Measurements from ENCODE around the gene CYP27A1.

Gene CYP27A1

DNA sequence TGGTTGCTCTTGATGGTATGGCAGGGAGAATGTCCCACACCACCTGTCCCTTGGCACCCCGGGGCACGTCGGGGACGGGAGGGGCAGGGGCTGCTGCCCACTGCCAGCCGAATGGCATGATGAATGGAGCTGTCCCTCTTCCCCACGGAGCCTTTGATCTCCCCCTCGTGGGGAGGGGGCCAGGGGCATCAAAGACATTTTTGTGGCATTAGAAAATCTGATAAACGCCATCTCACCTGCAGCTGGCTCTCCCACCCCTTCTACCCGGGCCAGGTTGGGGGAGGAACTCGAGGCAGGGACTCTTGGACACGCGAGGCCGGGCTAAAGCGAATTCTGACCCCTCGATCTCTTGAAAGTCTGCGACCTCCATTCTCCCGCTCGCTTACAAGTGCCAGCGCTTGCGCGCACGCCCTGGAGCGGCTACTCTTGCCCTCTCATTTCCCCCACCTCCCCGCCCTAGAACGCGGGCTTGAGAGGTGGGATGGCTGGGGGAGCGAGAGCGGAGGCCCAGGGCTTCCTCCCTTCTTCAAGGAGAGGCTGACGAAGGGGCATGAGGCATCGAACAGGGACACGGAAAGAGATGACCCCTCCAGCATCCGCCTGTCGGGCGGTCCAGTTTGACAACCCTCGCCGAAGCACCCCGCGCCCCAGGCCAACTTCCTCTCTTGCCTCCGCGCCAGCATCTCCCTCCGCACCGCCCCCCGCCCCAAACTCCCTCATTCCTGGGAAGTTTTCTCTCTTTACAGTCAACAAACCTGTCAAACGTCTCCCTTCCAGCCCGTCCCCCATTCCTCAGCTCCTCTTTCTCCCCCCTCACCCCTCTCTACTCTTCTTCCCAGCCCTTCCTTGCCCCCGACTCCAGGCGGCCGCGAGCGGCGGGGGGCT, 77.0 kb downstream of the CYP27A1 start:
- Histone ChIP-seq H3K27me3 (replicated peaks) (peaks cover 74% of the 10 kb centered on the region), H3K27ac (no peak overlapping the region), H3K4me3 (ENCODE audit: low read depth, low read length) (no peak overlapping the region), H3K36me3 (replicated peaks) (no peaks in the 10 kb centered on the region)
- DNase-seq = no peak
- TF ChIP-seq, protein P1, sequence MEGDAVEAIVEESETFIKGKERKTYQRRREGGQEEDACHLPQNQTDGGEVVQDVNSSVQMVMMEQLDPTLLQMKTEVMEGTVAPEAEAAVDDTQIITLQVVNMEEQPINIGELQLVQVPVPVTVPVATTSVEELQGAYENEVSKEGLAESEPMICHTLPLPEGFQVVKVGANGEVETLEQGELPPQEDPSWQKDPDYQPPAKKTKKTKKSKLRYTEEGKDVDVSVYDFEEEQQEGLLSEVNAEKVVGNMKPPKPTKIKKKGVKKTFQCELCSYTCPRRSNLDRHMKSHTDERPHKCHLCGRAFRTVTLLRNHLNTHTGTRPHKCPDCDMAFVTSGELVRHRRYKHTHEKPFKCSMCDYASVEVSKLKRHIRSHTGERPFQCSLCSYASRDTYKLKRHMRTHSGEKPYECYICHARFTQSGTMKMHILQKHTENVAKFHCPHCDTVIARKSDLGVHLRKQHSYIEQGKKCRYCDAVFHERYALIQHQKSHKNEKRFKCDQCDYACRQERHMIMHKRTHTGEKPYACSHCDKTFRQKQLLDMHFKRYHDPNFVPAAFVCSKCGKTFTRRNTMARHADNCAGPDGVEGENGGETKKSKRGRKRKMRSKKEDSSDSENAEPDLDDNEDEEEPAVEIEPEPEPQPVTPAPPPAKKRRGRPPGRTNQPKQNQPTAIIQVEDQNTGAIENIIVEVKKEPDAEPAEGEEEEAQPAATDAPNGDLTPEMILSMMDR (IDR thresholded peaks at IDR 0.05; ENCODE audit: low read depth, low read length, missing control alignments) = no peak
- in situ Hi-C loops (cut with HindIII; ENCODE audit: low pct_ligation_motif_present, low sequenced_read_pairs) = no loop called here

DNA sequence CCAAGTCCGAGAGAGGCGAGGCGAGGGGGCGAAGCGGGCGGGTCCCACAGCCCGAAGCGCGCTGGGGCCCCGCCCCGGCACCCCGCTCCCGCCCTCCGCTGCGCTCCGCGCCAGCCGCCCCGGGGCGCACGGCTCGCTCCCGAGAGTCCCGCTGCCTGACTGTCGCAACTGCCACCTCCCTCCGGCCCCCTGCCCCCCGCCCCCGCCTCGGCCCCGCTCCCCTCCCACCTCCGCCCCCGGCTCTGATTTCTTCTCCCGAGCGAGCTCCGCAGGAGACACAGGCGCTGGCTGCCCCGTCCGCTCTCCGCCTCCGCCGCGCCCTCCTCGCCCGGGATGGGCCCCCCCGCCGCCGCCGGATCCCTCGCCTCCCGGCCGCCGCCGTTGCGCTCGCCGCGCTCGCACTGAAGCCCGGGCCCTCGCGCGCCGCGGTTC, 77.6 kb downstream of the CYP27A1 start, which contains the start of gene WNT6:
Gene WNT6 (plus strand): TSS at position 250 of the 432 bp plus-strand sequence. CDS start 233 bp downstream, outside the sequence.
- DNase-seq = no peak
- H3K4me3 ChIP-seq (ENCODE audit: low read depth, low read length) = no peak within 1 kb of the TSS

DNA sequence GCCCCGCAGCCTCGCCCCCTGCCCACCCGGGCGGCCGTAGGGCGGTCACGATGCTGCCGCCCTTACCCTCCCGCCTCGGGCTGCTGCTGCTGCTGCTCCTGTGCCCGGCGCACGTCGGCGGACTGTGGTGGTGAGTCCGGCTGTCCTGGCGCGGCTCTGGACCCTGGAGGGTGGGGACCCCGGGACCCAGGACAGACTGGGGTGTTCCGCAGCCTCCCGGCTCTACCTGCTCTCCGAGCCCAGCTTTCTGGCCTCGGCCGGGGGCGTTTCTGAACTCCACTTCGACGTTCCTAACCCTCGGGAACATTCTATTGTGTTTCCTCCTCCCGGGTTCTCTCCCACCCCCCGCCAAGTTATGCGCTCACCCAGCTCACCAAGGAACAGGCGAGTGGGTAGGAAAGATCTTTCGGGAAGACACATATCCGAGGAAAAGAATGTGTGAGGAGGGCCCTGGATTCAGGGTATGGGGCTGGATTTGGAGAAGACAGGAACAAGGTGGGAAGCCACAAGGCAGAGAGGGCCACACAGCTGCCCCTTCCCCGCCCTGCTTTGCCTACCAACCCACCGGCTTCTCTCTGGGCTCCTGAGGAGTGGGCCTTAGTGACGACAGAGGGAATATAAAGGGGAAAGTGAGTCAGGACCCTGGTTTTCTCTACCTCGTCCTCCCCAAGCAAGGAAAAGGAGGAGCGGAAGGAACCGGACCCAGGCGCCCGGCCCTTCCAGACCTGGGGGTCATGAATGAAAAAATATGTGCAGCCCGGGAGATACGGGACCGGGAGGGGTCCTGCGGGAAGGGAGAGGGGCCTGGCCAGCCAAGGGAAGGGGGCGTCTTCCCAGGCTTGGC, 78.3 kb downstream of the CYP27A1 start:
- Histone ChIP-seq H3K27ac (no peak overlapping the region), H3K36me3 (replicated peaks) (no peaks in the 10 kb centered on the region), H3K27me3 (replicated peaks) (peaks cover 66% of the 10 kb centered on the region), H3K4me3 (ENCODE audit: low read depth, low read length) (no peak overlapping the region)
- TF ChIP-seq, protein P1 (IDR thresholded peaks at IDR 0.05; ENCODE audit: low read depth, low read length, missing control alignments) = no peak
- DNase-seq = no peak
- in situ Hi-C loops (cut with HindIII; ENCODE audit: low pct_ligation_motif_present, low sequenced_read_pairs) = no loop called here

More for the DNA sequence above, 77.6 kb downstream of the CYP27A1 start, which contains the start of gene WNT6:
- H3K27ac ChIP-seq = no peak within 1 kb of the TSS
- TF ChIP-seq, protein P1 (IDR thresholded peaks at IDR 0.05; ENCODE audit: low read depth, low read length, missing control alignments) = no peak
- no peaks in the 10 kb centered on the region for H3K36me3 ChIP-seq (replicated peaks)
- peaks cover 71% of the 10 kb centered on the region for H3K27me3 ChIP-seq (replicated peaks)
- in situ Hi-C loops (cut with HindIII; ENCODE audit: low pct_ligation_motif_present, low sequenced_read_pairs) = no loop called here

DNA sequence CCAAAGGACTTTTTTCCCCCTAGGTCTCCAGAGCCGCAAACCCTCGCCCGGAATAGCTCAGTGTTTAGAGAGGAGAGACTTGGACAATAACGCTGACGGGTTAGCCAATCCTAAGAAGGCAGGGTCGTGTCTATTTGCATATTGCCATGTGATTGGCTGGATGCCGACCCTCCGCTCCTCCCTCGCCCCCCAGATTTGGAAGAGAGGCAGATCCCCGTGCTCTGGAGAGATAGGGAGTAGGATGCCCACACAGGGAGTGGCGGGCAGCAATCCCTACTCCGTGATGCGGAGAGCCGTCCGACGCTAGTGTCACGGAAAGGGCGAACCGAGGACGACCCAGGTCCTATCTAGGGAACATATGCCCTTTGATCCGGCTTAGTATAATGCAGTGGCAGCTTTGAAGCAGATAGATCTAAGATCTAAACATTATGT, 79.0 kb downstream of the CYP27A1 start:
- Histone ChIP-seq H3K36me3 (replicated peaks) (no peaks in the 10 kb centered on the region), H3K27ac (no peak overlapping the region), H3K27me3 (replicated peaks) (peaks cover 58% of the 10 kb centered on the region), H3K4me3 (ENCODE audit: low read depth, low read length) (no peak overlapping the region)
- in situ Hi-C loops (cut with HindIII; ENCODE audit: low pct_ligation_motif_present, low sequenced_read_pairs) = no loop called here
- DNase-seq = no peak
- TF ChIP-seq, protein P1 (IDR thresholded peaks at IDR 0.05; ENCODE audit: low read depth, low read length, missing control alignments) = no peak

DNA sequence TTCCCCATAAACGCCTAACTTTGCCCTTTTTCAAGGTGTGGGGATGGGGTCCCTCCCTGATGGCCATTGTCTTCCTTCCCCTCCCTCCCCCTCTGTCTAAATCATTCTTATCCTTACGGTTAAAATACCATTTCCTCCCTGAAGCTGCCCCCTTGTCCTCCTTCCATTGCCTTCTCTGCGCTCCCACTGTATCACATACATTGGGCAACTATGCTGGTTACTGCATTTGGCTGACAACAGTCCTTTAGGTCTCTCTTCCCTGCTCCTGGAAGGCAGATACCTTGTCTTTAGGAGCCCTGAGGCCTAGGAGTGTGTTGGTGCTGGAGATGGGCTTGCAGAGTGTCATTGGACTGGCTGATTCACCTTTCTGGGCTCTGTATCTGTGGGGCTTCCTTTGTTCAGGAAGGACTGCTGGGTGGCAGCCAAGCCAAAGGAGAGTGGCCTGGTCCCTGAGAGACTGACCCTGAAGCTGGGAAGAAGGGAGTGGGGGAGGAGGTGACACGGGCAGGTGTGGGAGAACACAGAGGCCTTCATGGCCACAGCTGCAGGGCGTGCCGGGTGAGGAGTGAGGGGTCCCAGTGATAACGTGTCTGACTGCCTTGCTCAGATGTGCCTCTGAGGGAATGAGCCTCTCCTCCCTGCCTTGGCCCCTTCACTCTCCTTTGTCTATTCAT, 79.8 kb downstream of the CYP27A1 start:
- no peaks in the 10 kb centered on the region for H3K36me3 ChIP-seq (replicated peaks)
- no peak overlapping the region for H3K4me3 ChIP-seq (ENCODE audit: low read depth, low read length)
- TF ChIP-seq, protein P1 (IDR thresholded peaks at IDR 0.05; ENCODE audit: low read depth, low read length, missing control alignments) = no peak
- H3K27me3 ChIP-seq (replicated peaks) = peaks cover 57% of the 10 kb centered on the region
- no peak overlapping the region for H3K27ac ChIP-seq
- DNase-seq = no peak
- in situ Hi-C loops (cut with HindIII; ENCODE audit: low pct_ligation_motif_present, low sequenced_read_pairs) = no loop called here

Data from brain microvascular endothelial cell (primary cell).